SK-N-SH treated with all-trans-retinoic acid at 6 μM for 48 hours (cell line): Measurements from ENCODE around the gene TCP11L2.

Experiments used
- ATAC-seq: fragments of 200-7000 bp; cut with Tn5 transposase; 3 replicates; pipeline ENCODE4 v1.9.1; 2020; ENCODE audit warnings: mild to moderate bottlenecking, moderate library complexity
- BACH2 ChIP-seq: fragments of 250-450 bp; sonication (Bioruptor Pico); IDR thresholded peaks from 2 replicates; pipeline ENCODE4 v1.9.0; 2021; ENCODE audit warnings: mild to moderate bottlenecking, borderline replicate concordance
- CREB5 ChIP-seq: fragments of 250-450 bp; sonication (Bioruptor Pico); IDR thresholded peaks from 2 replicates; pipeline ENCODE4 v1.5.1; 2020; ENCODE audit warnings: low read depth, mild to moderate bottlenecking, moderate library complexity
- CSDC2 ChIP-seq: fragments of 250-450 bp; sonication (Bioruptor Pico); IDR thresholded peaks from 2 replicates; pipeline ENCODE4 v1.5.0; 2020; ENCODE audit warnings: mild to moderate bottlenecking, moderate library complexity
- CSRNP3 ChIP-seq: fragments of 250-450 bp; sonication (Bioruptor Pico); IDR thresholded peaks from 2 replicates; pipeline ENCODE4 v1.5.1; 2021; ENCODE audit warnings: mild to moderate bottlenecking, moderate library complexity
- ESRRG ChIP-seq: fragments of 250-450 bp; sonication (Bioruptor Pico); IDR thresholded peaks from 2 replicates; pipeline ENCODE4 v1.6.1; 2021; ENCODE audit warnings: mild to moderate bottlenecking
- GLIS3 ChIP-seq: fragments of 250-450 bp; sonication (Bioruptor Pico); IDR thresholded peaks from 2 replicates; pipeline ENCODE4 v1.5.0; 2020; ENCODE audit warnings: mild to moderate bottlenecking, moderate library complexity
- ISL1 ChIP-seq: fragments of 250-450 bp; sonication (Bioruptor Pico); IDR thresholded peaks from 2 replicates; pipeline ENCODE4 v2.1.2; 2022; ENCODE audit warnings: mild to moderate bottlenecking, moderate library complexity
- OSR1 ChIP-seq: fragments of 250-450 bp; sonication (Bioruptor Pico); IDR thresholded peaks from 2 replicates; pipeline ENCODE4 v1.8.0; 2022; ENCODE audit warnings: moderate library complexity, mild to moderate bottlenecking, inconsistent platforms
- PATZ1 ChIP-seq: fragments of 250-450 bp; sonication (Bioruptor Pico); IDR thresholded peaks from 2 replicates; pipeline ENCODE4 v1.8.0; 2020; ENCODE audit warnings: mild to moderate bottlenecking, moderate library complexity, borderline replicate concordance
- POU6F1 ChIP-seq: fragments of 250-450 bp; sonication (Bioruptor Pico); IDR thresholded peaks from 2 replicates; pipeline ENCODE4 v1.8.0; 2021; ENCODE audit warnings: low read depth, mild to moderate bottlenecking, moderate library complexity, borderline replicate concordance
- PPARA ChIP-seq: fragments of 250-450 bp; sonication (Bioruptor Pico); IDR thresholded peaks from 2 replicates; pipeline ENCODE4 v1.5.0; 2020; ENCODE audit warnings: mild to moderate bottlenecking, borderline replicate concordance
- RARB ChIP-seq: fragments of 250-450 bp; sonication (Bioruptor Pico); IDR thresholded peaks from 2 replicates; pipeline ENCODE4 v1.8.0; 2021; ENCODE audit warnings: mild to moderate bottlenecking, moderate library complexity
- SNAI2 ChIP-seq: fragments of 250-450 bp; sonication (Bioruptor Pico); IDR thresholded peaks from 2 replicates; pipeline ENCODE4 v1.5.0; 2020; ENCODE audit warnings: mild to moderate bottlenecking, moderate library complexity
- TCF4 ChIP-seq: fragments of 250-450 bp; sonication (Bioruptor Pico); IDR thresholded peaks from 2 replicates; pipeline ENCODE4 v1.8.0; 2021; ENCODE audit warnings: mild to moderate bottlenecking, moderate library complexity, borderline replicate concordance
- TOX ChIP-seq: fragments of 250-450 bp; sonication (Bioruptor Pico); IDR thresholded peaks from 2 replicates; pipeline ENCODE4 v1.8.0; 2021; ENCODE audit warnings: mild to moderate bottlenecking, moderate library complexity, borderline replicate concordance
- TSHZ2 ChIP-seq: fragments of 250-450 bp; sonication (Bioruptor Pico); IDR thresholded peaks from 2 replicates; pipeline ENCODE4 v1.5.0; 2020; ENCODE audit warnings: mild to moderate bottlenecking, moderate library complexity
- ZC3H10 ChIP-seq: fragments of 250-450 bp; sonication (Bioruptor Pico); IDR thresholded peaks from 2 replicates; pipeline ENCODE4 v1.5.1; 2021; ENCODE audit warnings: mild to moderate bottlenecking, moderate library complexity
- ZFP3 ChIP-seq: fragments of 250-450 bp; sonication (Bioruptor Pico); IDR thresholded peaks from 2 replicates; pipeline ENCODE4 v1.5.0; 2020; ENCODE audit warnings: mild to moderate bottlenecking, moderate library complexity
- ZNF565 ChIP-seq: fragments of 450-650 bp; formaldehyde crosslinking; conservative IDR thresholded peaks from 2 replicates; pipeline ENCODE4 v1.5.0; 2020; ENCODE audit warnings: low read depth, mild to moderate bottlenecking, moderate library complexity
- ZNF70 ChIP-seq: fragments of 450-650 bp; formaldehyde crosslinking; IDR thresholded peaks from 2 replicates; pipeline ENCODE4 v1.5.0; 2020; ENCODE audit warnings: mild to moderate bottlenecking, moderate library complexity
- ZNF8 ChIP-seq: fragments of 450-650 bp; formaldehyde crosslinking; IDR thresholded peaks from 2 replicates; pipeline ENCODE4 v1.5.0; 2020; ENCODE audit warnings: mild to moderate bottlenecking, moderate library complexity

The TCP11L2 gene

GRCh38 chr12:106362971-106363370, 60.4 kb downstream of the TCP11L2 start:
- ATAC-seq, result no peak
- no peak for TF ChIP-seq GLIS3 (CRISPR knock-in tag)
- no peak for TF ChIP-seq RARB
- no peak for TF ChIP-seq TCF4 (CRISPR knock-in tag)
- TF ChIP-seq PPARA (CRISPR knock-in tag), result no peak
- no peak for TF ChIP-seq CREB5 (CRISPR knock-in tag)
- no peak for TF ChIP-seq TSHZ2 (CRISPR knock-in tag)
- no peak for TF ChIP-seq ZNF565
- no peak for TF ChIP-seq PATZ1 (CRISPR knock-in tag)
- no peak for TF ChIP-seq ZNF8 (CRISPR knock-in tag)
- TF ChIP-seq ESRRG (CRISPR knock-in tag), result no peak
- no peak for TF ChIP-seq BACH2 (CRISPR knock-in tag)
- no peak for TF ChIP-seq ISL1

GRCh38 chr12:106364261-106364660, 61.7 kb downstream of the TCP11L2 start:
- TF ChIP-seq TSHZ2 (CRISPR knock-in tag), result no peak
- TF ChIP-seq ZFP3, result no peak
- no peak for TF ChIP-seq PATZ1 (CRISPR knock-in tag)
- no peak for TF ChIP-seq POU6F1 (CRISPR knock-in tag)
- no peak for TF ChIP-seq ZNF8 (CRISPR knock-in tag)
- TF ChIP-seq ISL1, result no peak
- no peak for TF ChIP-seq SNAI2
- no peak for TF ChIP-seq ZC3H10 (CRISPR knock-in tag)
- no peak for TF ChIP-seq CSRNP3
- no peak for TF ChIP-seq OSR1 (CRISPR knock-in tag)
- no peak for TF ChIP-seq ESRRG (CRISPR knock-in tag)
- no peak for TF ChIP-seq CREB5 (CRISPR knock-in tag)
- TF ChIP-seq ZNF565, result no peak
- no peak for TF ChIP-seq RARB
- TF ChIP-seq ZNF70 (CRISPR knock-in tag), result no peak
- TF ChIP-seq TOX, result no peak
- no peak for TF ChIP-seq CSDC2 (CRISPR knock-in tag)
- TF ChIP-seq, all 23 proteins: peak for 0
- ATAC-seq, result no peak
